Measurements from ENCODE around the gene TRIM69.

The TRIM69 gene

DNA sequence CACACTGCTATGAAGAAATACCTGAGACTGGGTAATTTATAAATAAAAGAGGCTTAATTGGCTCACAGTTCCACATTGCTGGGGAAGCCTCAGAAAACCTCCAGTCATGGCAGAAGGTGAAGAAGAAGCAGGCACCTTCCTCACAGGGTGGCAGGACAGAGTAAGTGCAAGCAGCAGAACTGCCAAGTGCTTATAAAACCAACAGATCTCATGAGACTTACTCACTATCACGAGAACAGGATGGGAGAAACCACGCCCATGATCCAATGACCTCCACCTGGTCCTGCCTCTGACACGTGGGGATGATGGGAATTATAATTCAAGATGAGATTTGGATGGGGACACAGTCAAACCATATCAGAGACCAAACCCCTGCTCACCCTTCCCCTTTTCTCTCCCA, 75.0 kb downstream of the TRIM69 start:
- DNase-seq = no peak

DNA sequence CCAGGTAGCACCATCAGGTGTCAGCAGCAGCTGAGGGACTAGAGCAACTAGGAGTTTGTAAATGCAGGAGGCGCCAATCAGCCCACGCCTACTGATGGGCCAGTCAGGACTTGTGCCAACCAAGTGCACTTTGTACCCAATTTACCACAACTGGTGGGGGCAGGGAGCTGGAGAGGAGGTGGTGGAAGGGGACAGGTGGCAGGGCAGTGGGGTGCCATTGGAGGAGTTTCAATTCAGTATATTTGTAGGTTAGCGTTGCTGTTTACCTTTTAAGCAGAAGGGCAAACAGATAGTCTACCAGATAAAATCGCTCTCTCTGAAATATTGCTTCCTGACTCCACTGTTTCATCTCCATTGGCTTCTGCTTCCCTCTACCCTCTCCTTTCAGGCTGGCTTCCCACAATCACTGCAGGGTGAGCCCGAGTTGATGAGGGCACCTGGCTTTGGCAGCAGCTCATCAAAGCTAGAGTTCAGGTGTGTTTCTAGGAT, 75.7 kb downstream of the TRIM69 start:
- no peak for DNase-seq

DNA sequence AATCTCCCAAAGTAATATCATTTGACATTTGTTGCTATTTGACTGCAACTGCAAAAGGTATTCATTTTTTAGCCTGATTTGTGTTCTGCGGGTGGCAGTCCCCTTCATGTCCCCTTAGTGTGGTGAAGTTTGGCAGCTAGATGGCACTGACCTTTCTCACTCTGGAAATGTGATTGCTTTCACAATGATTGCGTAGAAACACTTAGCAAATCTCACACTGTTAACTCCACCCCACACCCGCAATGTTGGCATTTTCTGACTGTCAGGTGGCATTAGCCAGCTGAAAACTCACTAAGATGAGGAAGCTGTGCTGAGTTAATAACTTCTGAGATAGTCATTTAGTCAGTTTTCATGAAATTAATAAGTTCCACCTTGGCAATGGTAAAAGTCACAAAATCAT, 76.9 kb downstream of the TRIM69 start:
- no peak for DNase-seq
